Embryonic facial prominence (tissue), 1 donor: Measurements from ENCODE around the gene PCDHA1.
"Not testable (repeated sequence)": the region's sequence is repeated elsewhere in the genome, so short reads cannot be mapped to it uniquely, and the experiment has no call there.

Experiments used
- DNase-seq: peaks from one replicate; pipeline ENCODE4 v3.0.0-alpha.2; 2016; ENCODE audit errors: extremely low spot score

PCDHA1 gene

DNA sequence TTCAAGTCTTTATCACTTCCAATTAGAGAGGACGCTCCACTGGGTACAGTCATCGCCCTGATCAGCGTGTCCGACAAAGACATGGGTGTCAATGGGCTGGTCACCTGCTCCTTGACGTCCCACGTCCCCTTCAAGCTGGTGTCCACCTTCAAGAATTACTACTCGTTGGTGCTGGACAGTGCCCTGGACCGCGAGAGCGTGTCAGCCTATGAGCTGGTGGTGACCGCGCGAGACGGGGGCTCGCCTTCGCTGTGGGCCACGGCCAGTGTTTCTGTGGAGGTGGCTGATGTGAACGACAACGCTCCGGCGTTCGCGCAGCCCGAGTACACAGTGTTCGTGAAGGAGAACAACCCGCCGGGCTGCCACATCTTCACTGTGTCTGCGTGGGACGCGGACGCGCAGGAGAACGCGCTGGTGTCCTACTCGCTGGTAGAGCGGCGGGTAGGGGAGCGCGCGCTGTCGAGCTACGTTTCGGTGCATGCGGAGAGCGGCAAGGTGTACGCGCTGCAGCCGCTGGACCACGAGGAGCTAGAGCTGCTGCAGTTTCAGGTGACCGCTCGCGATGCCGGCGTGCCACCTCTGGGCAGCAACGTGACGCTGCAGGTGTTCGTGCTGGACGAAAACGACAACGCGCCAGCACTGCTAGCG lies 22.4 kb downstream of the PCDHA1 start:
- DNase-seq, result not testable (repeated sequence)

DNA sequence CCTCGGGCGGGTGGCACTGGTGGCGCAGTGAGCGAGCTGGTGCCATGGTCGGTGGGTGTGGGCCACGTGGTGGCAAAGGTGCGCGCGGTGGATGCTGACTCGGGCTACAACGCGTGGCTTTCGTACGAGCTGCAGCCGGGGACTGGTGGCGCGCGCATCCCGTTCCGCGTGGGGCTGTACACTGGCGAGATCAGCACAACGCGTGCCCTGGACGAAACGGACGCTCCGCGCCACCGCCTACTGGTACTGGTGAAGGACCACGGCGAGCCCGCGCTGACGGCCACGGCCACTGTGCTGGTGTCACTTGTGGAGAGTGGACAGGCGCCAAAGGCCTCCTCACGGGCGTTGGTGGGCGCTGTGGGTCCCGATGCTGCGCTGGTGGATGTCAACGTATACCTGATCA lies 22.9 kb downstream of the PCDHA1 start:
- no peak for DNase-seq

DNA sequence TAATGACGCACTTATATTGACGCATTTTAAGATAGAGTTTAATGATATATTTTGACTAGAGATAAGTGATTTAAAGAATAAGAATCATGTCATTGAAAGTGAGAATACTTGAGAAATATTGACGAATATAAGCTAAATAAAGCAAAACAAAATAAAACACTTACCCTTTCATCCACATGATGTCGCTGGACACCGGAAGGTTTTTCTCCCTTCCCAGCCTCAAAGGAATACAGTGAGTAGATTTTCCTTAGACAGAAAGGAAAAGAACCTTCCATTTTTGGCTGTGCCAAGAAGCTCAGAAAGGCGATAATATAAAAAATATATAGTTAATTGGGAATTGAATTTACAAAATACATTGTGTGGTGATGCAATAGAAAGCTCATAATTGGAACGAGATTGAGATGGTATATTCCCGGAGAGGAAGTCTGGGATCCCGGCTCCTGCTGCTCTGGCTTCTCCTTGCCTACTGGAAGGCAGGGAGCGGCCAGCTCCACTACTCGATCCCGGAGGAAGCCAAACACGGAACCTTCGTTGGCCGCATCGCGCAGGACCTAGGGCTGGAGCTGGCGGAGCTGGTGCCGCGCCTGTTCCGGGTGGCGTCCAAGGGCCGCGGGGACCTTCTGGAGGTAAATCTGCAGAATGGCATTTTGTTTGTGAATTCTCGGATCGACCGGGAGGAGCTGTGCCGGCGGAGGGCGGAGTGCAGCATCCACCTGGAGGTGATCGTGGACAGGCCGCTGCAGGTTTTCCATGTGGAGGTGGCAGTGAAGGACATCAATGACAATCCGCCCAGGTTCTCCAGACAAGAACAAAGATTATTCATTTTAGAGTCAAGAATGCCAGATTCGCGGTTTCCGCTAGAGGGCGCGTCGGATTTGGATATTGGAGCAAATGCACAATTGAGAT lies 35.7 kb downstream of the PCDHA1 start, which contains the start of gene PCDHA5:
Gene PCDHA5, plus strand, starts transcription at position 239 of the 906 bp plus-strand sequence.
- no peak for DNase-seq

- DNase-seq, result no peak
These were observed 36.3 kb downstream of the PCDHA1 start for GRCh38 chr5:140822281-140822629.

DNA sequence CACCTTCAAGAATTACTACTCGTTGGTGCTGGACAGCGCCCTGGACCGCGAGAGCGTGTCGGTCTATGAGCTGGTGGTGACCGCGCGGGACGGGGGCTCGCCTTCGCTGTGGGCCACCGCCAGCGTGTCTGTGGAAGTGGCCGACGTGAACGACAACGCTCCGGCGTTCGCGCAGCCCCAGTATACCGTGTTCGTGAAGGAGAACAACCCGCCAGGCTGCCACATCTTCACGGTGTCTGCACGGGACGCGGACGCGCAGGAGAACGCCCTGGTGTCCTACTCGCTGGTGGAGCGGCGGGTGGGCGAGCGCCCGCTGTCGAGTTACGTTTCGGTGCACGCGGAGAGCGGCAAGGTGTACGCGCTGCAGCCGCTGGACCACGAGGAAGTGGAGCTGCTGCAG lies 37.0 kb downstream of the PCDHA1 start:
- DNase-seq, result not testable (repeated sequence)

DNA sequence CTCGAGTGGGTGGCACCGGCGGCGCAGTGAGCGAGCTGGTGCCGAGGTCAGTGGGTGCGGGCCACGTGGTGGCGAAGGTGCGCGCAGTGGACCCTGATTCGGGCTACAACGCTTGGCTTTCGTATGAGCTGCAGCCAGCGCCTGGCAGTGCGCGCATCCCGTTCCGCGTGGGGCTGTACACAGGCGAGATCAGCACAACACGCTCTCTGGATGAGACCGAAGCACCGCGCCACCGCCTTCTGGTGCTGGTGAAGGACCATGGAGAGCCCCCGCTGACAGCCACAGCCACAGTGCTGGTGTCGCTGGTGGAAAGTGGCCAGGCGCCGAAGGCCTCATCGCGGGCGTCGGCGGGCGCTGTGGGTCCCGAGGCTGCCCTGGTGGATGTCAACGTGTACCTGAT lies 37.5 kb downstream of the PCDHA1 start:
- DNase-seq, result no peak

DNA sequence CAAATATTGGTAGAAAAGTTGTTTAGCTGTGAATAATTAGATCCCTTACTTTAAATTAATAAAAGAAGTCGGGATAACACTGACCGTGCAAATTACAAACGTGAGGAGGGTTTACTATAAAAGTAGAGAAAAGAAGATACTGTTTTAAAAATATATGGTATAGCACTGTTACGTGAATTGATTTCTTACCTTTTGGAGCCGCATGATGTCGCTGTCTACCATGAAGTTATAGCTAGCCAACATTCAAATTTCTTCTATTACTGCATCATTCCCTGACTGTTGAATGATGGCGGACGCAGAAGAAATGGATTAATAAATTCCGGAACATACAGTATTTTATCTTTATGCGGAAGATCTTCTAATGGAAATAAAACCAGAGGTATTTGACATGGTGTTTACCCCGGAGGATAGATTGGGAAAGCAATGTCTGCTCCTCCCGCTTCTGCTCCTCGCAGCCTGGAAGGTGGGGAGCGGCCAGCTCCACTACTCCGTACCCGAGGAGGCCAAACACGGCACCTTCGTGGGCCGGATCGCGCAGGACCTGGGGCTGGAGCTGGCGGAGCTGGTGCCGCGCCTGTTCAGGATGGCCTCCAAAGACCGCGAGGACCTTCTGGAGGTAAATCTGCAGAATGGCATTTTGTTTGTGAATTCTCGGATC lies 41.9 kb downstream of the PCDHA1 start, which contains the start of gene PCDHA6:
Gene PCDHA6, plus strand, starts transcription at position 257 of the 658 bp plus-strand sequence. Its CDS starts 132 bp downstream, at position 389.
- DNase-seq, result no peak

GRCh38 chr5:140828362-140828737 lies 42.4 kb downstream of the PCDHA1 start:
- DNase-seq, result no peak

GRCh38 chr5:140829511-140830501 lies 43.9 kb downstream of the PCDHA1 start:
- DNase-seq, result not testable (repeated sequence)

DNA sequence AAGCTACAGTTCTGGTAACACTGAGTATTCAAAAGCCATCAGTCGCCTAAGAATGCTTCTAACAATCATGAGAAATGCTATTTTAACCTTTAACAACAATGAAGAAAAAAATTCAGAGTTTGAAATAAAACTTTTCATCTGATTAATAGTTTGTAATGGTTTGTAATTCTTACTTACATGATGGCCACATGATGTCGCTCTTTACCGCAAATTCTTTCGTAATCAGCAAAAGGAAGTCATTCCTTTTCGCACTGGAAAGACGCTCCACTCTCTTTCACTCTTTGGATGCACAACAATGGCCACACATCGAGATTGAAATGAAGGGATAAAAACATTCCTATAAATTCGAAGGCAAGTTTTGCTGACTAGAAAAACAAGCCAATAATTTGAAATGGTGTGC lies 48.1 kb downstream of the PCDHA1 start, which contains the start of gene PCDHA7:
Gene PCDHA7, plus strand, starts transcription at position 277 of the 400 bp plus-strand sequence. Its CDS starts 115 bp downstream, at position 392.
- no peak for DNase-seq

DNA sequence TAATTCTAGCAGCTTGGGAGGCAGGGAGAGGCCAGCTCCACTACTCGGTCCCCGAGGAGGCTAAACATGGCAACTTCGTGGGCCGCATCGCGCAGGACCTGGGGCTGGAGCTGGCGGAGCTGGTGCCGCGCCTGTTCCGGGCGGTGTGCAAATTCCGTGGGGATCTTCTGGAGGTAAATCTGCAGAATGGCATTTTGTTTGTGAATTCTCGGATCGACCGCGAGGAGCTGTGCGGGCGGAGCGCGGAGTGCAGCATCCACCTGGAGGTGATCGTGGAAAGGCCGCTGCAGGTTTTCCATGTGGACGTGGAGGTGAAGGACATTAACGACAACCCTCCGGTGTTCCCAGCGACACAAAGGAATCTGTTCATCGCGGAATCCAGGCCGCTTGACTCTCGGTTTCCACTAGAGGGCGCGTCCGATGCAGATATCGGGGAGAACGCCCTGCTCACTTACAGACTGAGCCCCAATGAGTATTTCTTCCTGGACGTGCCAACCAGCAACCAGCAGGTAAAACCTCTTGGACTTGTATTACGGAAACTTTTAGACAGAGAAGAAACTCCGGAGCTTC lies 48.6 kb downstream of the PCDHA1 start:
- not testable (repeated sequence) for DNase-seq

DNA sequence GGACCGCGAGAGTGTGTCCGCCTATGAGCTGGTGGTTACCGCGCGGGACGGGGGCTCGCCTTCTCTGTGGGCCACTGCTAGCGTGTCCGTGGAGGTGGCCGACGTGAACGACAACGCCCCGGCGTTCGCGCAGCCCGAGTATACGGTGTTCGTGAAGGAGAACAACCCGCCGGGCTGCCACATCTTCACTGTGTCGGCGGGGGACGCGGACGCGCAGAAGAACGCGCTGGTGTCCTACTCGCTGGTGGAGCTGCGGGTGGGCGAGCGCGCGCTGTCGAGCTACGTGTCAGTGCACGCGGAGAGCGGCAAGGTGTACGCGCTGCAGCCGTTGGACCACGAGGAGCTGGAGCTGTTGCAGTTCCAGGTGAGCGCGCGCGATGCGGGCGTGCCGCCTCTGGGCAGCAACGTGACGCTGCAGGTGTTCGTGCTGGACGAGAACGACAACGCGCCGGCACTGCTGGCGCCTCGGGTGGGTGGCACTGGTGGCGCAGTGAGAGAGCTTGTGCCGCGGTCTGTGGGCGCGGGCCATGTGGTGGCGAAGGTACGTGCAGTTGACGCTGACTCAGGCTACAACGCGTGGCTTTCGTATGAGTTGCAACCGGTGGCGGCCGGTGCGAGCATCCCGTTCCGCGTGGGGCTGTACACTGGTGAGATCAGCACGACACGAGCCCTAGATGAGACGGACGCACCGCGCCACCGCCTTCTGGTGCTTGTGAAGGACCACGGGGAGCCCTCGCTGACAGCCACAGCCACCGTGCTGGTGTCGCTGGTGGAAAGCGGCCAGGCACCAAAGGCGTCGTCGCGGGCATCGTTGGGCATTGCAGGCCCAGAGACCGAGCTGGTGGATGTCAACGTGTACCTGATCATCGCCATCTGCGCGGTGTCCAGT lies 49.9 kb downstream of the PCDHA1 start:
- no peak for DNase-seq

GRCh38 chr5:140840978-140841962 lies 55.3 kb downstream of the PCDHA1 start, which contains the start of gene PCDHA8:
Gene PCDHA8, plus strand, starts transcription at chr5:140841187. Its CDS starts 135 bp downstream, at chr5:140841322.
- DNase-seq, result no peak

GRCh38 chr5:140842798-140843733 lies 57.1 kb downstream of the PCDHA1 start:
- no peak for DNase-seq

GRCh38 chr5:140848139-140849102 lies 62.5 kb downstream of the PCDHA1 start, which contains the start of gene PCDHA9:
Gene PCDHA9, plus strand, starts transcription at chr5:140848382. Its CDS starts 114 bp downstream, at chr5:140848496.
- not testable (repeated sequence) for DNase-seq
